IMR-90 (cell line): ENCODE data around the gene MYO3B. TPM values are rescaled to one million over a fixed set of nuclear protein-coding genes. Genes with fewer than 3 reads are reported as not detected.

ENCODE experiments used
- ATAC-seq: fragments of 200-7000 bp; cut with Tn5 transposase; 2 replicates; pipeline ENCODE4 v1.9.1; 2020; ENCODE audit warnings: low read depth, mild to moderate bottlenecking, moderate library complexity
- BruUV-seq: library from RNA; stranded (reverse); fragments of 400-500 nt; replicated peaks from 2 replicates; lab custom pipeline; 2021; lab: Mats Ljungman, UMichigan
- CTCF ChIA-PET: fragments of 300-600 bp; formaldehyde crosslinking; extraction: SDS; loops from one replicate; lab custom pipeline; 2021; ENCODE audit warnings: antibody characterized with exemption; lab: Yijun Ruan, JAX
- POLR2A ChIA-PET: fragments of 300-600 bp; sonication (Branson Sonifier 250); formaldehyde crosslinking; loops from one replicate; lab custom pipeline; 2022; ENCODE audit warnings: antibody characterized with exemption; ENCODE audit not compliant: unreplicated experiment; lab: Charles Lee
- DNase-seq: peaks from one replicate; pipeline ENCODE4 v3.0.0; 2013
- H2AFZ ChIP-seq: replicated peaks from 2 replicates; pipeline ENCODE3; 2013; ENCODE audit warnings: low read length, mild to moderate bottlenecking; ENCODE audit not compliant: poor library complexity
- H2AK5ac ChIP-seq: 2 replicates; pipeline ENCODE4 v1.6.1; 2013; ENCODE audit warnings: low read depth, low read length, inconsistent platforms
- H2AK9ac ChIP-seq: replicated peaks from 2 replicates; pipeline ENCODE3; 2013; ENCODE audit warnings: mild to moderate bottlenecking, low read depth, low read length, moderate library complexity; ENCODE audit not compliant: poor library complexity
- H2BK120ac ChIP-seq: 2 replicates; pipeline ENCODE4 v1.6.1; 2013; ENCODE audit warnings: low read depth, low read length, inconsistent platforms
- H2BK15ac ChIP-seq: 3 replicates; pipeline ENCODE4 v1.6.1; 2013; ENCODE audit warnings: low read depth, low read length, inconsistent platforms
- H2BK20ac ChIP-seq: 2 replicates; pipeline ENCODE4 v1.6.1; 2013; ENCODE audit warnings: low read depth, mild to moderate bottlenecking, inconsistent platforms, low read length, moderate library complexity
- H2BK5ac ChIP-seq: 2 replicates; pipeline ENCODE4 v1.6.1; 2013; ENCODE audit warnings: mild to moderate bottlenecking, low read depth, low read length, inconsistent platforms; ENCODE audit not compliant: poor library complexity, severe bottlenecking
- H3K14ac ChIP-seq: replicated peaks from 2 replicates; pipeline ENCODE4 v1.6.1; 2013; ENCODE audit warnings: low read depth, low read length, inconsistent platforms
- H3K18ac ChIP-seq: 2 replicates; pipeline ENCODE4 v1.6.1; 2013; ENCODE audit warnings: low read depth, low read length, control low read depth
- H3K23ac ChIP-seq: 2 replicates; pipeline ENCODE4 v1.6.1; 2013; ENCODE audit warnings: low read depth, low read length, inconsistent platforms
- H3K27ac ChIP-seq: 2 replicates; pipeline ENCODE4 v1.5.1; 2013; ENCODE audit warnings: mild to moderate bottlenecking, control low read depth, low read length; ENCODE audit not compliant: insufficient read depth
- H3K27me3 ChIP-seq: 2 replicates; pipeline ENCODE4 v1.6.1; 2013; ENCODE audit warnings: low read length; ENCODE audit not compliant: control insufficient read depth, insufficient read depth
- H3K36me3 ChIP-seq: 2 replicates; pipeline ENCODE4 v1.6.1; 2013; ENCODE audit warnings: low read length, mixed read lengths; ENCODE audit not compliant: control insufficient read depth, insufficient read depth
- H3K4ac ChIP-seq: 2 replicates; pipeline ENCODE4 v1.6.1; 2013; ENCODE audit warnings: low read depth, low read length, inconsistent platforms
- H3K4me1 ChIP-seq: 2 replicates; pipeline ENCODE4 v1.6.1; 2013; ENCODE audit warnings: low read length, mixed read lengths; ENCODE audit not compliant: control insufficient read depth, insufficient read depth
- H3K4me2 ChIP-seq: 2 replicates; pipeline ENCODE4 v1.6.1; 2013; ENCODE audit warnings: low read depth, mild to moderate bottlenecking, control low read depth, low read length, moderate library complexity
- H3K4me3 ChIP-seq: 2 replicates; pipeline ENCODE4 v1.5.1; 2013; ENCODE audit warnings: low read depth, mild to moderate bottlenecking, control low read depth, low read length, moderate library complexity; ENCODE audit not compliant: insufficient read depth
- H3K56ac ChIP-seq: 2 replicates; pipeline ENCODE4 v1.6.1; 2013; ENCODE audit warnings: low read length, inconsistent platforms; ENCODE audit not compliant: insufficient read depth; ENCODE audit errors: extremely low read depth
- H3K79me1 ChIP-seq, 2 experiments: 2 replicates each; pipeline ENCODE4 v1.6.1; 2013; ENCODE audit warnings: low read length in 2 of 2, inconsistent platforms in 1 of 2, low read depth in 1 of 2
- H3K9ac ChIP-seq: 2 replicates; pipeline ENCODE4 v1.6.1; 2013; ENCODE audit warnings: low read depth, low read length, control low read depth
- H3K9me1 ChIP-seq: 2 replicates; pipeline ENCODE4 v1.6.1; 2013; ENCODE audit warnings: low read length, inconsistent platforms; ENCODE audit not compliant: insufficient read depth
- H3K9me3 ChIP-seq: 2 replicates; pipeline ENCODE4 v1.6.1; 2013; ENCODE audit warnings: low read length; ENCODE audit not compliant: control insufficient read depth, insufficient read depth
- H4K20me1 ChIP-seq: 2 replicates; pipeline ENCODE4 v1.6.1; 2013; ENCODE audit warnings: low read length, inconsistent platforms; ENCODE audit not compliant: insufficient read depth
- H4K5ac ChIP-seq: 2 replicates; pipeline ENCODE4 v1.6.1; 2013; ENCODE audit warnings: mild to moderate bottlenecking, low read depth, low read length, control low read depth
- H4K8ac ChIP-seq, 2 experiments: 2 replicates each; pipeline ENCODE4 v1.6.1; 2013; ENCODE audit warnings: low read depth in 2 of 2, low read length in 2 of 2, control low read depth in 1 of 2, inconsistent platforms in 1 of 2
- H4K91ac ChIP-seq: 2 replicates; pipeline ENCODE4 v1.6.1; 2013; ENCODE audit warnings: low read depth, low read length, inconsistent platforms; ENCODE audit not compliant: insufficient read depth
- CEBPB ChIP-seq: IDR thresholded peaks from 2 replicates; pipeline ENCODE4 v1.6.1; 2012; ENCODE audit warnings: low read depth, low read length, improper control_type of control experiment
- CHD1 ChIP-seq: IDR thresholded peaks from 2 replicates; pipeline ENCODE4 v1.6.1; 2012; ENCODE audit warnings: low read depth, low read length, improper control_type of control experiment
- FOS ChIP-seq: fragments of 150-350 bp; IDR thresholded peaks from 2 replicates; pipeline ENCODE4 v1.6.1; 2016; ENCODE audit warnings: low read depth, low read length
- MAFK ChIP-seq: IDR thresholded peaks from 2 replicates; pipeline ENCODE4 v1.6.1; 2012; ENCODE audit warnings: low read depth, low read length, improper control_type of control experiment
- NFE2L2 ChIP-seq: fragments of 150-350 bp; IDR thresholded peaks from 2 replicates; pipeline ENCODE4 v1.6.1; 2016; ENCODE audit warnings: low read depth, mild to moderate bottlenecking, low read length
- RCOR1 ChIP-seq: IDR thresholded peaks from 2 replicates; pipeline ENCODE4 v1.6.1; 2012; ENCODE audit warnings: mild to moderate bottlenecking, low read length, improper control_type of control experiment; ENCODE audit not compliant: insufficient replicate concordance
- RFX5 ChIP-seq: IDR thresholded peaks from 2 replicates; pipeline ENCODE4 v1.8.0; 2012; ENCODE audit warnings: low read depth, mild to moderate bottlenecking, low read length, moderate library complexity
- WGBS, 2 experiments: methylation state at CpG; one replicate each; pipeline versions ENCODE4 v1.1.5 to v1.1.7; 2013; ENCODE audit warnings: missing lambda C conversion rate in 2 of 2; ENCODE audit not compliant: insufficient read length in 1 of 2; ENCODE audit errors: extremely low coverage in 2 of 2; 5-methylcytosine and 5-hydroxymethylcytosine counted together
- dilution Hi-C: fragments of 300-500 bp; cut with HindIII; formaldehyde crosslinking; loops from one replicate; pipeline ENCODE4 v1.14.3; 2018; ENCODE audit warnings: low sequenced_read_pairs; ENCODE audit not compliant: unreplicated experiment
- in situ Hi-C: fragments of 300-500 bp; cut with MboI; formaldehyde crosslinking; loops from 3 replicates; pipeline ENCODE4 v1.14.3; 2019; ENCODE audit warnings: low sequenced_read_pairs, inconsistent platforms, mixed read lengths
- intact Hi-C: fragments of 100-400 bp; cut with micrococcal nuclease; formaldehyde crosslinking; loops from 2 replicates; pipeline ENCODE4 v1.10.0; 2022
- polyA plus RNA-seq, 3 experiments: library from polyadenylated mRNA; depleted of rRNA; stranded (reverse); fragments of >200 nt; gene quantifications; 2 replicates each; pipeline ENCODE4 v1.2.3, GENCODE V29; 2012; ENCODE audit warnings: low replicate concordance in 1 of 3
- total RNA-seq: library from RNA; depleted of rRNA; stranded (reverse); fragments of >200 nt; gene quantifications from 2 replicates; pipeline ENCODE4 v1.2.3, GENCODE V29; 2012
- TF ChIP-seq, protein P1 (sequence below): fragments of 150-350 bp; IDR thresholded peaks from 2 replicates; pipeline ENCODE4 v1.6.1; 2016; ENCODE audit warnings: low read depth, mild to moderate bottlenecking, low read length, moderate library complexity, borderline replicate concordance

The MYO3B gene
- total and polyA plus RNA-seq, 2 of the 4 experiments (the other 2 are of a cell fraction) = 0.02 TPM; not detected in 1

- WGBS, 2 experiments = 66% methylated on average over 3 of the region's 5 CpGs; no CpG with 5 or more reads in 1 of the 2 experiments
- no peak overlapping the region for H4K5ac ChIP-seq
These were observed 474.9 kb downstream of the MYO3B start for GRCh38 chr2:170652637-170653417.

More at GRCh38 chr2:170652637-170653417, 474.9 kb downstream of the MYO3B start:
- no peak overlapping the region for H2AK9ac ChIP-seq
- H2BK120ac ChIP-seq = no peak overlapping the region
- dilution Hi-C loops (no loop called here), in situ Hi-C loops (no loop called here), intact Hi-C loops (no loop called here)
- no peak overlapping the region for H2BK5ac ChIP-seq
- H3K4me3 ChIP-seq = no peak overlapping the region
- no peak overlapping the region for H3K14ac ChIP-seq
- no peak overlapping the region for H2AFZ ChIP-seq
- DNase-seq (no peak), ATAC-seq (no peak)
- ChIA-PET CTCF (no interaction called here), POLR2A (no interaction called here)
- no peak overlapping the region for H2BK20ac ChIP-seq
- H2AK5ac ChIP-seq = no peak overlapping the region
- H3K4ac ChIP-seq = no peak overlapping the region
- H3K4me2 ChIP-seq = no peak overlapping the region
- no peaks in the 10 kb centered on the region for H3K79me1 ChIP-seq
- H3K4me1 ChIP-seq = no peaks in the 10 kb centered on the region
- no peak overlapping the region; the same call in 1 of the 2 replicates for H3K56ac ChIP-seq
- no peaks in the 10 kb centered on the region for H3K9me3 ChIP-seq
- no peak overlapping the region for H4K8ac ChIP-seq
- no peak overlapping the region for H3K27ac ChIP-seq
- TF ChIP-seq RCOR1 = no peak
- no peak for TF ChIP-seq FOS
- peak; percentile 52 for TF ChIP-seq CEBPB
- no peak for TF ChIP-seq CHD1
- no peak for TF ChIP-seq NFE2L2
- TF ChIP-seq MAFK = no peak
- TF ChIP-seq, protein P1, sequence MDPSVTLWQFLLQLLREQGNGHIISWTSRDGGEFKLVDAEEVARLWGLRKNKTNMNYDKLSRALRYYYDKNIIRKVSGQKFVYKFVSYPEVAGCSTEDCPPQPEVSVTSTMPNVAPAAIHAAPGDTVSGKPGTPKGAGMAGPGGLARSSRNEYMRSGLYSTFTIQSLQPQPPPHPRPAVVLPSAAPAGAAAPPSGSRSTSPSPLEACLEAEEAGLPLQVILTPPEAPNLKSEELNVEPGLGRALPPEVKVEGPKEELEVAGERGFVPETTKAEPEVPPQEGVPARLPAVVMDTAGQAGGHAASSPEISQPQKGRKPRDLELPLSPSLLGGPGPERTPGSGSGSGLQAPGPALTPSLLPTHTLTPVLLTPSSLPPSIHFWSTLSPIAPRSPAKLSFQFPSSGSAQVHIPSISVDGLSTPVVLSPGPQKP = no peak
- no peak for TF ChIP-seq RFX5
- no peaks in the 10 kb centered on the region for H3K9me1 ChIP-seq
- H4K20me1 ChIP-seq = no peaks in the 10 kb centered on the region
- no peak overlapping the region for H4K91ac ChIP-seq
- no peak overlapping the region for H2BK15ac ChIP-seq
- no peak overlapping the region for H3K23ac ChIP-seq
- no peak overlapping the region for H3K18ac ChIP-seq
- no peaks in the 10 kb centered on the region for H3K36me3 ChIP-seq
- BruUV-seq = no TSS peak
- no peaks in the 10 kb centered on the region for H3K27me3 ChIP-seq
- no peak overlapping the region for H3K9ac ChIP-seq
